Endometrial microvascular endothelial cells (primary cell): Measurements from ENCODE around the gene SCN1A. TPM values are rescaled to one million over a fixed set of nuclear protein-coding genes. Genes with fewer than 3 reads are reported as not detected.

Experiments
- in situ Hi-C: cut with HindIII; loops from 2 replicates; pipeline ENCODE4 v1.10.0; 2017; ENCODE audit warnings: low sequenced_read_pairs, low pct_unique_long_range_greater_than_20kb; ENCODE audit errors: inconsistent ontology term
- total RNA-seq: library from RNA; depleted of rRNA; stranded (reverse); fragments of >200 nt; gene quantifications from one replicate; pipeline ENCODE4 v1.2.3, GENCODE V29; 2015; ENCODE audit errors: inconsistent ontology term

Gene SCN1A
- total RNA-seq, 1 donor from 2014 or later, result not detected

- in situ Hi-C loops, result no loop called here
These were observed 175.7 kb downstream of the SCN1A start for GRCh38 chr2:165952085-165952484.

- in situ Hi-C loops, result no loop called here
These were observed 177.4 kb downstream of the SCN1A start for GRCh38 chr2:165950438-165950837.

- in situ Hi-C loops, result no loop called here
These were observed 186.0 kb downstream of the SCN1A start for GRCh38 chr2:165941827-165942226.

GRCh38 chr2:165938237-165938636, 189.6 kb downstream of the SCN1A start:
- in situ Hi-C loops, result no loop called here

Other genes starting within 250 kb of the SCN1A start
- gene TTC21B, start 174.2 kb downstream of the SCN1A start, total RNA-seq, result 15.6 TPM
- 0.09 TPM for gene SCN9A, start 247.9 kb upstream of the SCN1A start, total RNA-seq